Measurements from ENCODE around the gene NEU4. TPM values are rescaled to one million over a fixed set of nuclear protein-coding genes. Genes with fewer than 3 reads are reported as not detected.
A peak's percentile ranks its signal among the peaks of the same experiment; 100 is the strongest.
"Not testable (repeated sequence)": the region's sequence is repeated elsewhere in the genome, so short reads cannot be mapped to it uniquely, and the experiment has no call there.

The NEU4 gene, protein sequence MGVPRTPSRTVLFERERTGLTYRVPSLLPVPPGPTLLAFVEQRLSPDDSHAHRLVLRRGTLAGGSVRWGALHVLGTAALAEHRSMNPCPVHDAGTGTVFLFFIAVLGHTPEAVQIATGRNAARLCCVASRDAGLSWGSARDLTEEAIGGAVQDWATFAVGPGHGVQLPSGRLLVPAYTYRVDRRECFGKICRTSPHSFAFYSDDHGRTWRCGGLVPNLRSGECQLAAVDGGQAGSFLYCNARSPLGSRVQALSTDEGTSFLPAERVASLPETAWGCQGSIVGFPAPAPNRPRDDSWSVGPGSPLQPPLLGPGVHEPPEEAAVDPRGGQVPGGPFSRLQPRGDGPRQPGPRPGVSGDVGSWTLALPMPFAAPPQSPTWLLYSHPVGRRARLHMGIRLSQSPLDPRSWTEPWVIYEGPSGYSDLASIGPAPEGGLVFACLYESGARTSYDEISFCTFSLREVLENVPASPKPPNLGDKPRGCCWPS
- 1 to 10 TPM in 2 of 4 donors, under 1 TPM in 1, not detected in 1; 0.78 to 5.7 (median 1.1) TPM for total RNA-seq

DNA sequence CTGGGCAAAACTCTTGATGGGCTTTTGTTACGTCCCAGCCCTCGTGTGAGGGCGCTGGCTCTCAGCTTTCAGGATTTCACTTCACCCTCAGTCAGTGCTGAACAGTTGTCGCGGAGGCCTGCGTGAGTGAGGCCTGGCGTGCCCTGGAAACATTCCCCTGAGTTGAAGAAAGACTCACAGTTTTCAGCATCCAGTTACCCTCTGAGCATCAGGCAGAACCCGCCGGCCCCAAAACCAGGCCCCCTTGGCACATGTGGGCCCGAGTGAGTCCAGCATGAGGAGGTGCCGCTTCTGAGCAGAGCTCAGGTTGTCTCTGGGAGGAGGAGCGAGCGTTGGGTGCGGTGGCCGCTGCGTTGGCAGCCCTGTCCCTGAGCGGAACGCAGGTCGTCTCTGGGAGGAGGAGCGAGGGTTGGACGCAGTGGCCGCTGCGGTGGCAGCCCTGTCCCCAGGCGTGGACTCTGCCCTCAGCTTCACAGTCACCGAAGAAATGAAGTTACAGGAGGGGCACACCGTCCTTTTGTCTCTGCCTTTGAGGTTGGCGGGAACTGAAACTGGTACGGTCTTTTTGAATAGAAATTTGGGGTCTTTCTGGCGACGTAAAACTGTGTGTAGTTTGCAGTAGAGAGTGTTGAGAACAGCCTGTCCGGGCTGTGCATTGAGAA, at the start of gene NEU4:
Gene NEU4 (plus strand): TSS at position 473 of the 662 bp plus-strand sequence. CDS start 5,292 bp downstream, outside the sequence.
- WGBS, 2 donors = 86 to 89% methylated on average over 30 to 31 of the region's 31 CpGs
- no peaks in the 10 kb centered on the region for H3K9me3 ChIP-seq
- H3K4me1 ChIP-seq = peaks cover 27 to 38% of the 10 kb centered on the region in 2 donors
- no peak within 1 kb of the TSS for H3K4me3 ChIP-seq (replicated peaks in 1 of 3)
- TF ChIP-seq, protein P1, sequence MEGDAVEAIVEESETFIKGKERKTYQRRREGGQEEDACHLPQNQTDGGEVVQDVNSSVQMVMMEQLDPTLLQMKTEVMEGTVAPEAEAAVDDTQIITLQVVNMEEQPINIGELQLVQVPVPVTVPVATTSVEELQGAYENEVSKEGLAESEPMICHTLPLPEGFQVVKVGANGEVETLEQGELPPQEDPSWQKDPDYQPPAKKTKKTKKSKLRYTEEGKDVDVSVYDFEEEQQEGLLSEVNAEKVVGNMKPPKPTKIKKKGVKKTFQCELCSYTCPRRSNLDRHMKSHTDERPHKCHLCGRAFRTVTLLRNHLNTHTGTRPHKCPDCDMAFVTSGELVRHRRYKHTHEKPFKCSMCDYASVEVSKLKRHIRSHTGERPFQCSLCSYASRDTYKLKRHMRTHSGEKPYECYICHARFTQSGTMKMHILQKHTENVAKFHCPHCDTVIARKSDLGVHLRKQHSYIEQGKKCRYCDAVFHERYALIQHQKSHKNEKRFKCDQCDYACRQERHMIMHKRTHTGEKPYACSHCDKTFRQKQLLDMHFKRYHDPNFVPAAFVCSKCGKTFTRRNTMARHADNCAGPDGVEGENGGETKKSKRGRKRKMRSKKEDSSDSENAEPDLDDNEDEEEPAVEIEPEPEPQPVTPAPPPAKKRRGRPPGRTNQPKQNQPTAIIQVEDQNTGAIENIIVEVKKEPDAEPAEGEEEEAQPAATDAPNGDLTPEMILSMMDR (IDR thresholded peaks at IDR 0.05) = no peak
- TF ChIP-seq POLR2A (IDR thresholded peaks at IDR 0.05) = no peak
- no peaks in the 10 kb centered on the region for H3K27me3 ChIP-seq
- peak within 1 kb of the TSS; percentile 82 to 90 (median 83) for H3K27ac ChIP-seq
- DNase-seq = peak; percentile 44
- no peaks in the 10 kb centered on the region for H3K36me3 ChIP-seq
- intact Hi-C loops (cut with DNase I) = no loop called here

DNA sequence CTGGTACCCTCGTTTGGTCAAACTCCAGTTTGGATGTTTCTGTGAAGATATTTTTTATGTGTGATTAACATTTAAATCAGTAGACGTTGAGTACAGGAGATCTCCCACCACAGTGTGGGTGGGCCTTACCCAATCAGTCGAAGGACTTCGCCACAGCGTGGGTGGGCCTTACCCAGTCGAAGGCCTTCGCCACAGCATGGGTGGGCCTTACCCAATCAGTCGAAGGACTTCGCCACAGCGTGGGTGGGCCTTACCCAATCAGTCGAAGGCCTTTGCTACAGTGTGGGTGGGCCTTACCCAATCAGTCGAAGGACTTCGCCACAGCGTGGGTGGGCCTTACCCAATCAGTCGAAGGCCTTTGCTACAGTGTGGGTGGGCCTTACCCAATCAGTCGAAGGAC, 49.1 kb upstream of the NEU4 start:
- H3K9me3 ChIP-seq; DNase-seq; H3K27me3 ChIP-seq; H3K4me1 ChIP-seq; intact Hi-C loops (cut with DNase I); H3K4me3 ChIP-seq (replicated peaks in 1 of 3); H3K27ac ChIP-seq: not testable (repeated sequence)
- H3K36me3 ChIP-seq = peaks cover 6 to 19% of the 10 kb centered on the region in 2 donors
- WGBS, 2 donors = 98 to 100% methylated on average over 4 to 10 of the region's 16 CpGs

DNA sequence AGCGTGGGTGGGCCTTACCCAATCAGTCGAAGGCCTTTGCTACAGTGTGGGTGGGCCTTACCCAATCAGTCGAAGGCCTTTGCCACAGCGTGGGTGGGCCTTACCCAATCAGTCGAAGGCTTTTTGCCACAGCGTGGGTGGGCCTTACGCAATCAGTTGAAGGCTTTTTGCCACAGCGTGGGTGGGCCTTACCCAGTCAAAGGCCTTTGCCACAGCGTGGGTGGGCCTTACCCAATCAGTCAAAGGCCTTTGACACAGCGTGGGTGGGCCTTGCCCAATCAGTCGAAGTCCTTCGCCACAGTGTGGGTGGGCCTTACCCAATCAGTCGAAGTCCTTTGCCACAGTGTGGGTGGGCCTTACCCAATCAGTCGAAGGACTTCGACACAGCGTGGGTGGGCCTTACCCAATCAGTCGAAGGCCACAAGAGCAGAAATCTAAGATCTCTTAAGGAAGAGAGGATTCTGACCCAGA, 48.7 kb upstream of the NEU4 start:
- no peak for TF ChIP-seq POLR2A (IDR thresholded peaks at IDR 0.05)
- TF ChIP-seq, protein P1 (IDR thresholded peaks at IDR 0.05) = no peak
- intact Hi-C loops (cut with DNase I) = no loop called here
- H3K36me3 ChIP-seq = peaks cover 6 to 14% of the 10 kb centered on the region in 2 donors

DNA sequence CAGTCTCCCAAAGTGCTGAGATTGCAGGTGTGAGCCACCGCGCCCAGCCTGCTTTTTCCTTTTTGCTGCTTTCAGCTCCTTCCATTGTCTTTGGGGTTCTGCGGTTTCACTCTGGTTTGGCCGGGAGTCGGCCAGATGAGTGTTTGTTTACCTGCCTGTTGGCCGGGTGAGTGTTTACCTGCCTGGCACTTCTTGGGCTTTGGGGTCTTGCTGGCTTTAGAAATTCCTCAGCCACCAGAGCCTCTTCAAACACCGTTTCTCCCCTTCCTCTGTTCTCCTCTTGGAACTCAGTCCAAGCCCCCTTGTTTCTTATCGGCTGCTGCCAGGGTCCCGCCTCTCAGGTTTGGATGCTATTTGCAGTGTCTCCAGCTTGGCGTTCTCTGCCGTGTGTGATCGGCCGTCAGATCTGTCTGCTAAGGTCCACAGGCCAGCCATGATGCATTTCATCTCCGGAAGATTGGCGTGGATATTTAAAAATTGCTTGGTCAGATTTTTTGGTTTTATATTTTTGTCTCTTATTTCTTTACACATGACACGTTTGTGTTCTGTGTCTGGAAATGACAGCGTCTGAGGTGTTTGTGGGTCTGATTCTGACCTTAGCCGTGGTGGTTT, 46.6 kb upstream of the NEU4 start:
- no peak for DNase-seq
- TF ChIP-seq, protein P1 (IDR thresholded peaks at IDR 0.05) = no peak
- no peak for TF ChIP-seq POLR2A (IDR thresholded peaks at IDR 0.05)
- Histone ChIP-seq H3K27ac (no peak overlapping the region), H3K27me3 (no peaks in the 10 kb centered on the region), H3K9me3 (no peaks in the 10 kb centered on the region), H3K4me3 (replicated peaks in 1 of 3) (no peak overlapping the region), H3K4me1 (no peaks in the 10 kb centered on the region), H3K36me3 (peaks cover 0 to 5% of the 10 kb centered on the region in 2 donors)
- intact Hi-C loops (cut with DNase I) = no loop called here
- WGBS, 2 donors = 79 to 85% methylated on average over 18 of the region's 18 CpGs

More for the DNA sequence above, 48.7 kb upstream of the NEU4 start:
- H3K4me3 ChIP-seq (replicated peaks in 1 of 3) = no peak overlapping the region
- no peak overlapping the region for H3K27ac ChIP-seq
- DNase-seq = no peak
- WGBS, 2 donors = 92 to 100% methylated on average over 7 to 10 of the region's 17 CpGs
- no peaks in the 10 kb centered on the region for H3K4me1 ChIP-seq
- H3K27me3 ChIP-seq = no peaks in the 10 kb centered on the region
- no peaks in the 10 kb centered on the region for H3K9me3 ChIP-seq

DNA sequence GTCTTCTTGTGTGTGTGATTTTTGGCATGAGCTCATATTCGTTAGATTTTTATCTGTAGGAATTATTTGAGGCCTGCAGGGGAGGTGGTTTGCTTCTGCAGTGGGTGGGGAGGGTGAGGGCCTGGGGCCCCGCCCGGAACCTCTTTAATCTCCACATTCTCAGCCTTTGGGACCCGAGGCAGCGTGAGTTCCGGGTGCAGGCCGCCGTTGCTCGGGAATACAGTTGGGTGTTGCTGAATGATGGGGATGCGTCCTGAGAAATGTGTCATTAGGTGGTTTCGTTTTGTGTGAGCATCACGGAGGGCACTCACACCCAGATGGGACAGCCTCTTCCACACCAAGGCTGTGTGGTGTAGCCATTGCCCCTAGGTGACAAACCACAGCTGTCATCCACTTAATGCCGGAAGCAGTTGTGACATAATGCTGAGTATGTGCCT, 46.0 kb upstream of the NEU4 start:
- DNase-seq = no peak

More for the DNA sequence above, 46.0 kb upstream of the NEU4 start:
- no peaks in the 10 kb centered on the region for H3K27me3 ChIP-seq
- intact Hi-C loops (cut with DNase I) = no loop called here
- H3K4me1 ChIP-seq = no peaks in the 10 kb centered on the region
- TF ChIP-seq POLR2A (IDR thresholded peaks at IDR 0.05) = no peak
- TF ChIP-seq, protein P1 (IDR thresholded peaks at IDR 0.05) = no peak
- no peaks in the 10 kb centered on the region for H3K9me3 ChIP-seq
- H3K27ac ChIP-seq = no peak overlapping the region
- H3K36me3 ChIP-seq = peaks cover 0 to 5% of the 10 kb centered on the region in 2 donors
- no peak overlapping the region for H3K4me3 ChIP-seq (replicated peaks in 1 of 3)
- 91 to 95% methylated on average over 13 of the region's 13 CpGs for WGBS, 2 donors

Data from thyroid gland (tissue), 4 donors.